ENCODE results near the gene SH3BGR. TPM values are rescaled to one million over a fixed set of nuclear protein-coding genes. Genes with fewer than 3 reads are reported as not detected.

The SH3BGR gene
- total and polyA plus RNA-seq, 7 donors: 3.6 to 32.7 (median 6.4) TPM

DNA sequence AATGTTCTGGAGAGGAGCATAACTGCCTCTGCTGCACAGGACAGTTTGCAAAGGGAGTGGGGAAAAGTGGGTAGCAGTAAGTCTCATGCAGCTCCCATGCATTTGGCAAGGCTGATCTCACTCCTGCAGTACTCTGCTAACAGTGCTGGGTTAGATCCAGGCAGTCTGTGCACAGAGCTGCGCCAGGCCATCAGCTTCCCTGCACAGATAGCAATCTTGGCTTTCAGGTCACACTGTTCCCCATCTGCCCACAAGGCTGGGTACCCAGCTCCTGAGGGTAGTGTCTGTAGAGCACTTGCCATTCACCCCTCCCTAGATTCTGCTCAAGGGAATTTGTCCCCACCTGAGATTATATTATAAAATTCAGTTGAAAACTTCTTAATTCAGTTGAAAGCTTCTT, 72.1 kb downstream of the SH3BGR start:
- 93 to 94% methylated on average over 1 of the region's 1 CpG for WGBS, 2 donors
- no peaks in the 10 kb centered on the region for H3K9me3 ChIP-seq
- TF ChIP-seq POLR2A (IDR thresholded peaks at IDR 0.05) (no peak), EP300 (IDR thresholded peaks at IDR 0.05) (no peak), POLR2AphosphoS5 (IDR thresholded peaks at IDR 0.05) (no peak)
- H3K36me3 ChIP-seq: no peaks in the 10 kb centered on the region
- H3K4me1 ChIP-seq: peaks cover 0 to 20% (median 14%) of the 10 kb centered on the region in 4 donors
- H3K27ac ChIP-seq: no peak overlapping the region
- H3K4me3 ChIP-seq: no peak overlapping the region
- H3K27me3 ChIP-seq: no peaks in the 10 kb centered on the region
- intact Hi-C loops (cut with DNase I): no loop called here
- no peak for DNase-seq

DNA sequence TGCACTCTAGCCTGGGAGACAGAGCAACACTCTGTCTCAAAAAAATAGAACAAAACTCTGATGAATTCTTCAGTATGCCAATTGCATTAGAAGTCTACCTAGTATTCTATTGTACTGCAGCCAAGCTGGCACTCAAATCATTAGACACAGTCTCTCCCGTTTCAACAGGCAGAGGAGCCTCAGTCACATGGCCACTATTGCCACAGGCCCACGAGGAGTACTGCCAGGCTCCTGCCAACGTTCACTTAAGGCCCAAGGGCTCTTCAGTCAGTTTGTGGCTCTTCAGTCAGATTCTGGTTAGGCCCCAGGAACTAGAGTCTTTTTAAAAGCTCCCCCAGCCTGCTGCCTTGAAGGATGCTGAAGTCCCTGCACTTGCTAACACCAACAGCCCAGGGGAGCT, 73.4 kb downstream of the SH3BGR start:
- DNase-seq: no peak
- peaks cover 0 to 20% (median 14%) of the 10 kb centered on the region in 4 donors for H3K4me1 ChIP-seq
- 49 to 80% methylated on average over 3 of the region's 3 CpGs for WGBS, 2 donors
- H3K27ac ChIP-seq: no peak overlapping the region
- no peak overlapping the region for H3K4me3 ChIP-seq
- no peaks in the 10 kb centered on the region for H3K27me3 ChIP-seq
- H3K9me3 ChIP-seq: no peaks in the 10 kb centered on the region
- intact Hi-C loops (cut with DNase I): no loop called here
- H3K36me3 ChIP-seq: no peaks in the 10 kb centered on the region
- TF ChIP-seq, protein P1, sequence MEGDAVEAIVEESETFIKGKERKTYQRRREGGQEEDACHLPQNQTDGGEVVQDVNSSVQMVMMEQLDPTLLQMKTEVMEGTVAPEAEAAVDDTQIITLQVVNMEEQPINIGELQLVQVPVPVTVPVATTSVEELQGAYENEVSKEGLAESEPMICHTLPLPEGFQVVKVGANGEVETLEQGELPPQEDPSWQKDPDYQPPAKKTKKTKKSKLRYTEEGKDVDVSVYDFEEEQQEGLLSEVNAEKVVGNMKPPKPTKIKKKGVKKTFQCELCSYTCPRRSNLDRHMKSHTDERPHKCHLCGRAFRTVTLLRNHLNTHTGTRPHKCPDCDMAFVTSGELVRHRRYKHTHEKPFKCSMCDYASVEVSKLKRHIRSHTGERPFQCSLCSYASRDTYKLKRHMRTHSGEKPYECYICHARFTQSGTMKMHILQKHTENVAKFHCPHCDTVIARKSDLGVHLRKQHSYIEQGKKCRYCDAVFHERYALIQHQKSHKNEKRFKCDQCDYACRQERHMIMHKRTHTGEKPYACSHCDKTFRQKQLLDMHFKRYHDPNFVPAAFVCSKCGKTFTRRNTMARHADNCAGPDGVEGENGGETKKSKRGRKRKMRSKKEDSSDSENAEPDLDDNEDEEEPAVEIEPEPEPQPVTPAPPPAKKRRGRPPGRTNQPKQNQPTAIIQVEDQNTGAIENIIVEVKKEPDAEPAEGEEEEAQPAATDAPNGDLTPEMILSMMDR (IDR thresholded peaks at IDR 0.05): no peak
- TF ChIP-seq POLR2A (IDR thresholded peaks at IDR 0.05) (no peak), EP300 (IDR thresholded peaks at IDR 0.05) (no peak), POLR2AphosphoS5 (IDR thresholded peaks at IDR 0.05) (no peak)

DNA sequence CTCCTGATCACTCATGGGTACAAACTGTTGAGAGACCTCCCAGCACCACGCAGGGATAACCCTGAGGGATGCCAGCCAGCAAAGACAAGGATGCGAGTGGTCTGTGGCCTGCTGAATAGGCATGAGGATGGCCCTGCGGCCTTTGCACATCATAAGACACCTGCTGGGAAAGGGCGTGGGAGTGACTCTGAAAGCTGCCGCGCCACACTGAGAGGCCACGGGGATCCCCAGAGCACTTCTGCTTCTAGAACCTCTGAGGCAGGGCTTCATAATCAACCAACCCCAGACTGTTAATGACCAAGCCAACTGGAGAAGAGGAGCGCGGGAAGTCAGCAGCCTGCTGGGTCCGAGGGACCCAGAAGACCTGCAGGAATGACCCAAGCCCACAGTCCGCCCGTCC, 73.8 kb downstream of the SH3BGR start:
- Histone ChIP-seq H3K9me3 (no peaks in the 10 kb centered on the region), H3K4me1 (peaks cover 0 to 20% (median 14%) of the 10 kb centered on the region in 4 donors), H3K4me3 (no peak overlapping the region), H3K27me3 (no peaks in the 10 kb centered on the region), H3K27ac (no peak overlapping the region), H3K36me3 (no peaks in the 10 kb centered on the region)
- DNase-seq: no peak
- TF ChIP-seq, protein P1 (IDR thresholded peaks at IDR 0.05): no peak
- TF ChIP-seq EP300 (IDR thresholded peaks at IDR 0.05) (no peak), POLR2A (IDR thresholded peaks at IDR 0.05) (no peak), POLR2AphosphoS5 (IDR thresholded peaks at IDR 0.05) (no peak)
- intact Hi-C loops (cut with DNase I): no loop called here
- WGBS, 2 donors: 94 to 95% methylated on average over 12 of the region's 12 CpGs

DNA sequence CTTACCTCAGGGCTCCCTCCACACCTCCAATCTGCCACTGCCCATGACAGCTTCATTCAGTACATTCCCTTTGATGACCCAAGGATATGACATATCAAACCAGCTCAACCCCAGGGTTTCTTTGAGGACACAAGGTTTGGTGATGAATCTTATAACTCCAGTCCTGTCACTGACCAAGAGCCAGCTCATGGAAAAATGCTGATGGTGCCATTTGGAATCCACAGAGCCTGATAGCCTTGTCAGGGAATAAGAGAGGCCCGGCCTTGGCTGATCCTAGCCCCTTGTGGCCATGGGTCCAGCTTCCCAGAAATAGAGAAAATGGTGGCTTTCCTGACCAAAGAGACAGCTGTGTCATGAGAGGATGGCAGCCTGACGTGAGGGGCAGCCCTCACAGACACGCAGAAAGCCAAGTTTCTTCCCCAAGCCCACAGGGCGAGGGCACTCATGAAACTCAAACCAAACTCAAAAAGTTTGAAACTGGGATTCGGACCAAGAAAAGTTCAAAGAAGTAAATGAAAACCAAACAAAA, 75.4 kb downstream of the SH3BGR start:
- Histone ChIP-seq H3K4me3 (no peak overlapping the region), H3K27ac (no peak overlapping the region), H3K9me3 (no peaks in the 10 kb centered on the region), H3K36me3 (no peaks in the 10 kb centered on the region), H3K27me3 (no peaks in the 10 kb centered on the region), H3K4me1 (peaks cover 0 to 20% (median 14%) of the 10 kb centered on the region in 4 donors)
- TF ChIP-seq POLR2AphosphoS5 (IDR thresholded peaks at IDR 0.05): no peak
- TF ChIP-seq, protein P1 (IDR thresholded peaks at IDR 0.05): no peak
- no peak for TF ChIP-seq EP300 (IDR thresholded peaks at IDR 0.05)
- no peak for TF ChIP-seq POLR2A (IDR thresholded peaks at IDR 0.05)
- no peak for DNase-seq
- 73 to 78% methylated on average over 5 of the region's 5 CpGs for WGBS, 2 donors
- intact Hi-C loops (cut with DNase I): no loop called here

DNA sequence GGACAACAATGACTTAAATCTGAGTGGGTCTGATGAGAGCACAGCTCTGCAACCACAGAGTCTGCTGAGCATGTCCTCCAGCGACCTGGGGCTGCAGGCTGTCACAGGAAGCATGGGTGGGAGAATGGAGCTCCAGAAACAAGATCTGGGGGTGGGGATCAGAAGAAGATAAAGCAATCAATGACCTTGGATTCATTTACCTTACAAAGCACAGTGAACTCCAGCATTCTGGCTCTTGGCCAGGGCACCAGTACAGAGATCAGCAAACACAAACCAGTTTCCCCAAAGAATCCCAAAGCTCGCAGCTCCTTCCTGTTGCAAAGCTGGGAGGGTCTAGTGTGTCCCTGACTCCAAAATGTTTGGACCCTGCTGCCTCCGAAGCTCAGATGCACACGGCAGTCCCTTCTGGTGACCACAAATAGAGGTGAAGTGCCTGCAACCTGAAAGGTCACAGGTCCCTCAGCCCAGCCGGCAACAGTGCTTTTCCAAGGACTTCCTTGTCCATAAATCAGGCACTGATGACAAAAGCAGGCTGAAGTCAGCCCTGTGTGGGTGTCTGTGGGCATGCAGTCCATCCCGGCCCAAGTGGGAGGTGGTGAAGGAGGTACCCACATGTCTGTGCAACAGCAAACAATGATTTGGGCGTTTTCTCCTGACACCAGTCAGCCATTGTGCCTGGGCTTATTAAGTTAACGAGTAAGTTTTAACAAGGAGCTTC, 76.1 kb downstream of the SH3BGR start:
- DNase-seq: no peak
- WGBS, 2 donors: 5 to 19% methylated on average over 8 of the region's 8 CpGs
- Histone ChIP-seq H3K4me1 (peaks cover 0 to 20% (median 14%) of the 10 kb centered on the region in 4 donors), H3K4me3 (no peak overlapping the region), H3K27ac (no peak overlapping the region), H3K36me3 (no peaks in the 10 kb centered on the region), H3K27me3 (no peaks in the 10 kb centered on the region), H3K9me3 (no peaks in the 10 kb centered on the region)
- TF ChIP-seq POLR2AphosphoS5 (IDR thresholded peaks at IDR 0.05) (no peak), POLR2A (IDR thresholded peaks at IDR 0.05) (no peak), EP300 (IDR thresholded peaks at IDR 0.05) (no peak)
- TF ChIP-seq, protein P1 (IDR thresholded peaks at IDR 0.05): no peak
- intact Hi-C loops (cut with DNase I): no loop called here

All from sigmoid colon (tissue), 7 donors.